GM04504 (cell line): Measurements from ENCODE around the gene CRYGN.

Source experiments
- DNase-seq: peaks from one replicate; pipeline ENCODE4 v3.0.0-alpha.2; 2012; ENCODE audit warnings: low read depth

Gene CRYGN

GRCh38 chr7:151459726-151460473 is 20.0 kb upstream of the CRYGN start:
- peak; percentile 91 for DNase-seq

- no peak for DNase-seq
Observed at GRCh38 chr7:151457534-151457933, 17.6 kb upstream of the CRYGN start.

- no peak for DNase-seq
Observed at GRCh38 chr7:151456782-151457181, 16.8 kb upstream of the CRYGN start.

GRCh38 chr7:151456276-151456675 is 16.3 kb upstream of the CRYGN start:
- DNase-seq, result no peak

DNA sequence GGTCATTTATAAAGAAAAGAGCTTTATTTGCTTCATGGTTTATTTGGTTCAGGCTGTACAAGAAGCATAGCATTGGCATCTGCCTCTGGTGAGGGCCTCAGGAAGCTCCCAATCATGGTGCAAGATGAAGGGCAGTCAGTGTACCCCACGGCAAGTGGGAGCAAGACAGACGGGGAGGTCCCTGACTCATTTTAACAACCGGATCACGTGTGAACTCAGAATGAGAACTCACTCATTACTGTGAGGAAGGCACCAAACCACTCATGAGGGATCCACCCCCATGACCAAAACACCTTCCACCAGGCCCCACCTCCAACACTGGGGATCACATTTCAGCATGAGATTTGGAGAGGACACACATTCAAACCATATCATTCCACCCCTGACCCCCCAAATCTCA is 15.7 kb upstream of the CRYGN start:
- DNase-seq, result no peak

DNA sequence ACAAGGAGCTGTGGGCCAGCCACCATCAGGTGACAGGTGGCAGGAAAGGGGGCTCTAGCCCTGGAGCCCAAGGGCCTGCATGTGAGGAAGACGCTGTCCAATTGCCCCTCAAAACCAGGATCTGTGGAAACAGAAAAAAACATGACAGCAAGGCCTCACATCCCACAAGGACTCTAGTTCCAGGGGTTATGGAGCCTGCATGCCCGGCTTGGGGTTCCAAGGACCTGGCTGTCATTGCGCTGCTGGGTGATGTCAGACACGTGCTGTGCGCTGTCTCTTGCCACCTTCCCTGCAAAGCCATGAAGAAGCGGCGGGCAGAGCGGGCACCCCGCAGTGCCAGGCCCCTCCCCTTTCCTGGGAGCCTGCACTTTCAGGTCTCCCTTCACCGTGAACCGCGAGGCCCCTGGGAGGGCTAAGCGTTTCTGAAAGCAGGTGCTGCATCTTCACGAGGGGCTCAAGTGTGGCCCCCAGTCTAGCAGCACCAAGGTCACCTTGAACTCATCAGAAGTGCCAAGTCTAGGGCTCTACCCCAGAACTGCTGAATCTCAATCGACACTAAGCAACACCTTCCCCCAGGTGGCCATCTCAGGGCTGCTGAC is 15.1 kb upstream of the CRYGN start:
- DNase-seq, result no peak

- no peak for DNase-seq
Observed at GRCh38 chr7:151454305-151454704, 14.4 kb upstream of the CRYGN start.

- DNase-seq, result no peak
Observed at GRCh38 chr7:151453326-151453791, 13.4 kb upstream of the CRYGN start.

- DNase-seq, result no peak
Observed at GRCh38 chr7:151452680-151453325, 12.9 kb upstream of the CRYGN start.

DNA sequence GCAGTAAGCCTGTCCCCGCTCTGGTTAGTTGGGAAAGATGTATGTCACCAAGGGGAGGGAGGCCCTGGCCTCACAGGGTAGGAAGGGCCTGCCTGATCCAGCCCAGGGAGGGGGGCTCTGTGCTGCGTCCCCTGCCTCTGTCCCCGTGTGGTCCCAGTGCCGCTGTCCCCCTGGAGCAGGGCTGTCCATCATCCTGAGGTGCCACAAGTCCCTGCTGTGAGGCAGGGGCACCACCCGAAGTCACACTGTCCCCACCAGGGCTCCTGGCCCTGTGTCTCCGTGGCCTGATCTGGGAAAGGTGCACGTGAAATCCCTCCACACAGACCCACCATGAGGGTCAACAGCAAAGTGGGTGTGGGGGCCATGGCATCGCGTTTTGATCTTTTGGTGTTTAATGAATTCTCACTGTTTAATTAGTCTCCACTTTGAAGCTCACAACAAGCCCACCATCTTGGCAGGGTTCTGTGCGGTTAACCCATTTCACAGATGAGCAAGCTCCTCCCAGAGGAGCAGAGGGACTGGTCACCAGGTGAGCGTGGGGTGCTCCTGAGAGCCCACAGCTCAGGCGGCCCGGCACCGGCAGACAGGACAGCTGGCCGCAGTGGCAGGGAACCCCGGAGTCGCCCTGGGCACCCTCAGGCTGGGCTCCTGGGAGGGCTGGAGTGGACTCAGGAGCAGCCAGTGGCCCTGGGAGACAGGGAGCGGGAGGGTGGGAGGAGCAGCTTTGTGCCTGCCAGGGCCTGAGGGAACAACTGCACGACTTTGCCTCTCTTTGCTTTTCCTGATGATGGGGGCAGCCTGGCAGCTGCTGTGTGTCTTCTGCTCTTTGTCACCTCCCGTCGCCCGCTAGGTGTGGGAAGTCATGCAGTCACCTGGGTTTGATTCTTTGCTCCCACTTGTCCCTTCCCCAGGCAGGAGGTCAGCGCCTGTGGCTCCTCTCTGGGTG is 12.0 kb upstream of the CRYGN start:
- DNase-seq, result no peak

- no peak for DNase-seq
Observed at GRCh38 chr7:151451156-151451555, 11.2 kb upstream of the CRYGN start.

GRCh38 chr7:151449990-151450389 is 10.0 kb upstream of the CRYGN start:
- DNase-seq, result no peak

DNA sequence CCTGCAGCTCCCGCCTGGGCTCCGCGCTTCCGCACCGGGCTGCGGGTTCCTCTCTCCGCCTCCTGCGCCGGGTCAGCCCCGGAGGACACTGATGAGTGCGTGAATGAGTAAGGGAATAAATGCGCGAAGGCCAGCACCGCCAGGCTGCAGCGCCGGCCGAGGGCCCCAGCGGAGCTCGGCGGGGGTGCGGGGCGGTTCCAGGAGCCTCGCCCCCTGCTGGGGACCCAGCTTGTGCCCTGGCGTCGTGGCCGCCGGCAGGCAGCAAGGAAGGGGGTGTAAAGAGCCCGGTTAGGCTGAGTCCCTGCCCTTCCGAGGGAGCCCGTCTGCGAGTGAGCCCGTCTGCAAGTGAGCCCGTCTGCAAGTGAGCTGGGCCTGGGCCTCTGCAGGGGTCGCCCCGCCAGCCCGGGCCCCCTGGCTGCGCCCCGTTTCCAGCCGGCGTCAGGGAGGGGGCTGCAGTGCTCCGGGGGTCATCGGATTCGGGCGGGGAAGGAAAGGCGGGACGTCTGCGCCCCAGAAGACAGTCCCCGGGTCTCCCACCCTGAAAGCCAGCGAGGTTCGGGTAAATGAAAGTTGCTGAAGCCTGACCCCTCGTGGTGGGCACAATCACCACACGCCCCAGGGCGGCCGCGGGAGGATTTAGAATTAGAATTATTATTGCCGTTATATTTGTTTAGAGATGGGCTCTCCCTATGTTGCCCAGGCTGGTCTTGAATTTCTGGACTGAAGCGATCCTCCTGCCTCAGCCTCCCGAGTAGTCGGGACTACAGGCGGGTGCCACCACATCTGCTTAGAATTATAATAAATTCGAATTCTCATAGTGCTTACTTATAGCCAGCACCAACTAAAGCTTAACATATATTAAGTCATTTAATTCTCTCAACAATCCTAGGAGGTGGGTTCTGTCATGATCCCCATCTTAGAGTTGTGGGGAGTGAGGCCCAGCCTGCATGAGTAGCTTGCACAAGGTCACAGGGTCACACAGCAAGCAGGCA is 8.6 kb upstream of the CRYGN start:
- no peak for DNase-seq

DNA sequence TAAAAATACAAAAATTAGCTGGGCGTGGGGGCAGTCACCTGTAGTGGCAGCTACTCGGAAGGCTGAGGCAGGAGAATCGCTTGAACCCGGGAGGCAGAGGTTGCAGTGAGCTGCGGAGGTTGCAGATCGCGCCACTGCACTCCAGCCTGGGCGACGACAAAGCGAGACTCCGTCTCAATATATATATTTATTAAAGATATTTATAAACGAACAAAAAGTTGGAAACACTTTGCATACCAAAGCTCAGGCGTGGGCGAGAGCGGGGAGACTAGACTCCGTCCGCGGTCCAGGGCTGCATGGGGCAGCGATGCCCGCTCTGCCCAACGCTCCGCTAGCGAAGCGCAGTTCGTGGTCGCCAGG is 7.9 kb upstream of the CRYGN start:
- DNase-seq, result no peak

DNA sequence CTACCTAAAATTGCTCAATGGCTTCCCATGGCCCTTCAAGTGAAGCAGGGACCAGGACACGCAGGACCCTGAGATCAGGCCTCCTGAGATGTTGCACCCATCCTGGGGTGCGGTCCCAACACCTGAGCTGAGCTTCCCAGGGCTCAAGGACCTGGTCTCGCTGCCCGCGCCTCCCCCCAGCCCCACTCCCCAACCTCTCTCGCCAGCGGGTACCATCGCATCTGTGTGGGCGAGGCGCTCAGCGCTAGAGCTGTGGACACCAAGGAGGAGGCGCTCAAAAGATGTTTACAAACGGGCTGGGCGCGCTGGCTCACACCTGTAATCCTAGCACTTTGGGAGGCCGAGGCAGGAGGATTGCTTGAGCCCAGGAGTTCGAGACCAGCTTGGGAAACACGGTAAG is 7.4 kb upstream of the CRYGN start:
- no peak for DNase-seq

DNA sequence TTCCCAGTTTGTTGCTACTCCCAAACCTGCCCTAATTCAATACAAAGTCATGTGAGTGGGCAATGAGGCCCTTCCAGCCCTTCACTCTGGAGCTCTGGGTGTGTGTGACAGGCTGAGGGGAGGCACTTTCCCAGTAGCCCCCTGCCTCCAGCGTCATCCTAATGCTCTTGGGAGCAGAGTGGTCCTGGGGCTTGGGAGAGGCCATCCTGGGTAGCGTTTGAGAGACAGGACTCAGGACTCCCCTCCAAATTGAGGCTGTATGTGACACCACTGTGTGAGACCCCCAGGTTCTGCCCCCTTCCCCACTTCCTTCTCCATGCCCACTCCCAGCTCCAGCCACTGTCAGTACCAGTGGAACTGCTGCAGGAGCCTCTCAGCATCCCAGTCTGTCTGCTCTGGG is 6.5 kb upstream of the CRYGN start:
- DNase-seq, result no peak

- no peak for DNase-seq
Observed at GRCh38 chr7:151444632-151445031, 4.7 kb upstream of the CRYGN start.

DNA sequence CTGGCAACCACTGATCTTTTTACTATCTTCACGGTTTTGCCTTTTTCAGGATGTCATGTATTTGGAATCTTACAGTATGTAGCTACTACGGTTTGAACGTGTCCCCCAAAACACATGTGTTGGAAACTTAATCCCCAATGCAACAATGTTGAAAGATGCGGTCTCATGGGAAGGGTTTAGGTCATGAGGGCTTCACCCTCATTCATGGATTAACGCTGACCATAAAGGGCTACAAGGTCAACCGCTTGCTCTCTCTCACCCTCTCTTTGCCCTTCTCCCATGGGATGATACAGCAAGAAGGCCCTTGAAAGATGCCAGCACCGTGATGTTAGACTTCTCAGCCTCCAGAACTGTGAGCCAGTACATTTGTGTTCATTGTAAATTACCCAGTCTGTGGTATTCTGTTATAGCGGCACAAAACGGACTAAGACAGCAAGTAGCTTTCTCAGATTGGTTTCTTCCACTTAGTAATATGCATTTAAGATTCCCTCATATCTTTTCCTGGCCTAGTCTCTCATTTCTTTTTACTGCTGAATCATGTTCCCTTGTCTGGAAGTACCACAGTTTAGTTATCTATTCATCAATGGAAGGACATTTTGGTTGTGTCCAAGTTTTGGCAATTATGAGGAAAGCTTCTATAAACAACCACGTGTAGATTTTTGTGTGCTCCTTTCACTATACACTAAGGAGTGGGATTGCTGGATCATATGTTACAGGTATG is 3.0 kb upstream of the CRYGN start:
- no peak for DNase-seq

GRCh38 chr7:151440799-151441445 is 981 bp upstream of the CRYGN start:
- no peak for DNase-seq
